Adrenal gland (tissue), 12 donors: ENCODE results near the gene HOXA5. TPM values are rescaled to one million over a fixed set of nuclear protein-coding genes. Genes with fewer than 3 reads are reported as not detected.

Source experiments
- DNase-seq, 7 donors: peaks; one replicate each; pipeline ENCODE4 v3.0.0-alpha.2; 2019 to 2020
- H3K27ac ChIP-seq, 5 donors: fragments of 200-600 bp; sonication (generic) in 4 of 5; 1 replicate in 3 of 5; 2 replicates in 2 of 5; pipeline versions ENCODE4 v1.5.1 to v1.8.0; 2016 to 2020; ENCODE audit warnings: mild to moderate bottlenecking in 1 of 5
- H3K27me3 ChIP-seq: fragments of 200-600 bp; 2 replicates; pipeline ENCODE4 v1.8.0; 2021
- H3K36me3 ChIP-seq, 2 donors: fragments of 200-600 bp; replicated peaks in 1 of 2; 1 replicate in 1 of 2; 2 replicates in 1 of 2; pipeline versions ENCODE4 v1.5.1 to v1.8.0; 2018 to 2022
- H3K4me1 ChIP-seq, 2 donors: fragments of 200-600 bp; replicated peaks in 1 of 2; 1 replicate in 1 of 2; 2 replicates in 1 of 2; pipeline versions ENCODE4 v1.5.1 to v1.8.0; 2018 to 2021
- H3K4me3 ChIP-seq, 4 donors: fragments of 200-600 bp; sonication (generic) in 3 of 4; one replicate each; pipeline ENCODE4 v1.5.1; 2016 to 2018
- H3K9me3 ChIP-seq, 3 donors: fragments of 200-600 bp; sonication (generic) in 1 of 3; replicated peaks in 1 of 3; 1 replicate in 2 of 3; 2 replicates in 1 of 3; pipeline versions ENCODE4 v1.5.1 to v1.8.0; 2016 to 2021
- POLR2A ChIP-seq, 2 donors: fragments of 450-650 bp; IDR thresholded peaks; one replicate each; pipeline ENCODE4 v1.6.1; 2017; ENCODE audit warnings: antibody characterized with exemption in 2 of 2, mild to moderate bottlenecking in 2 of 2, moderate library complexity in 1 of 2
- WGBS, 4 donors: extraction: QIAGEN DNeasy Blood & Tissue Kit in 2 of 4; methylation state at CpG; one replicate each; pipeline versions ENCODE4 v1.1.5 to v1.1.7; 2013 to 2017; 5-methylcytosine and 5-hydroxymethylcytosine counted together
- intact Hi-C, 2 donors: fragments of 100-400 bp; cut with DNase I; formaldehyde crosslinking; loops; one replicate each; pipeline versions ENCODE4 v1.14.1 to v1.15.0; 2022 to 2023
- polyA plus RNA-seq, 3 donors: library from polyadenylated mRNA; stranded (reverse); fragments of 200-250 nt in 2 of 3; fragments of 350-450 nt in 1 of 3; fragmentation: Illumina TruSeq in 1 of 3; extraction: RNeasy Lipid Tissue Mini Kit (QIAGEN cat#74804) in 1 of 3; gene quantifications; one replicate each; pipeline ENCODE4 v1.2.3, GENCODE V29; 2013 to 2014
- total RNA-seq, 9 donors: library from RNA; depleted of rRNA in 4 of 9; stranded (reverse); fragments of >200 nt in 4 of 9; fragments of 120-200 nt in 1 of 9; fragmentation: NEBNext Ultra II Directional in 1 of 9; extraction: Animal tissue kit (Norgen Biotek cat#: 25700) in 1 of 9; gene quantifications; one replicate each; pipeline versions ENCODE4 v1.1.0 to v1.2.4, GENCODE V29; 2013 to 2023
- TF ChIP-seq, protein P1 (sequence below), 6 experiments: fragments of 450-650 bp in 4 of 6; fragments of 200-600 bp in 2 of 6; sonication (generic) in 1 of 6; IDR thresholded peaks; 1 replicate in 5 of 6; 2 replicates in 1 of 6; pipeline versions ENCODE4 v1.5.1 to v1.8.0; 2016 to 2021; ENCODE audit warnings: antibody characterized with exemption in 6 of 6, mild to moderate bottlenecking in 2 of 6, moderate library complexity in 1 of 6
- donor health status: healthy with polysubstance abuse.
- donor health status: Bipolar disorder and iron deficiency.
- donor health status: DM: yes; HTN: yes; CAD: no.
- donor health status: DM: no; HTN: no; CAD: no.
- donor health status: DM: no; HTN: no; CAD: no.
- donor health status: DM: yes; HTN: yes; CAD: no.

HOXA5 gene
- total and polyA plus RNA-seq, 12 donors: 21.8 to 132 (median 57.0) TPM

DNA sequence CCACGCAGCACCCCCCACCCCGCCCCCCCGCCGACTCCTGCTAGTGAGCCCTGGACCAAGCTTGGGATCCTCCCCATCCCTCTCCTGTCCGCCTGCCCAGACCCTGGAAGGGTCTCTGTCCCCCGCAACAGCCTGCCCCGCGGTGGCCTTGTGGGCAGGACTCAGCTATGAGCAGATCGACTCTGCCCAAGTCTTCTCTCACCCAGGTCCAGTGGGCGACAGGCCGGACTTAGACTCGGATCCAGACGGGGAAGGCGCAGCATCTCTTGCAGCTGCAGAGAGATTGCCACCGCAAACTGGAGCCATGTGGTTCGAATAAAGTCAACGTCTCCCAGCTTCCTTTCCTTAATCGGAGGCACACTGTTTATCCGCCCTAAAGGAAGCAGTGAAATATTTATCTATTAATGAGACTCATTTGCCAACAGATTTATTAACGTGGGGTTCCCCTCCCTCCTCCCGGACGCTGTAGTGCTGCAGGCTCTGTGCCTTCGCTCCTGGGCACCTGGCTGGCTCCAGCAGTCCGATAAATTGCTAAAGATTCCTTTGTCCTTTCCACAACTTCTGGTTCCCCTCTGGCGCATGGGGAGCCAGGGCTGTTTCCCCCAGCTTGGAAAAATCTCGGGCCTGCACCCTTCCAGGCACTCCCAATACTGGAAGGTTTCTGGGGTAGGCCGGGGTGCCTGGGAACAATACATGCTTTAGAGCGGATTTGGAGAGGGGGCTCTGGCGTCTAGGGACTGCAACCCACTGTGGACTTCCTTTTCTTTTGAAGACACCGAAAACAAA is 13.6 kb upstream of the HOXA5 start:
- peak in 5 of 7 donors; percentile 16 to 56 (median 28) for DNase-seq
- intact Hi-C loops: no loop called here
- TF ChIP-seq POLR2A (IDR thresholded peaks at IDR 0.05): no peak
- TF ChIP-seq, protein P1, sequence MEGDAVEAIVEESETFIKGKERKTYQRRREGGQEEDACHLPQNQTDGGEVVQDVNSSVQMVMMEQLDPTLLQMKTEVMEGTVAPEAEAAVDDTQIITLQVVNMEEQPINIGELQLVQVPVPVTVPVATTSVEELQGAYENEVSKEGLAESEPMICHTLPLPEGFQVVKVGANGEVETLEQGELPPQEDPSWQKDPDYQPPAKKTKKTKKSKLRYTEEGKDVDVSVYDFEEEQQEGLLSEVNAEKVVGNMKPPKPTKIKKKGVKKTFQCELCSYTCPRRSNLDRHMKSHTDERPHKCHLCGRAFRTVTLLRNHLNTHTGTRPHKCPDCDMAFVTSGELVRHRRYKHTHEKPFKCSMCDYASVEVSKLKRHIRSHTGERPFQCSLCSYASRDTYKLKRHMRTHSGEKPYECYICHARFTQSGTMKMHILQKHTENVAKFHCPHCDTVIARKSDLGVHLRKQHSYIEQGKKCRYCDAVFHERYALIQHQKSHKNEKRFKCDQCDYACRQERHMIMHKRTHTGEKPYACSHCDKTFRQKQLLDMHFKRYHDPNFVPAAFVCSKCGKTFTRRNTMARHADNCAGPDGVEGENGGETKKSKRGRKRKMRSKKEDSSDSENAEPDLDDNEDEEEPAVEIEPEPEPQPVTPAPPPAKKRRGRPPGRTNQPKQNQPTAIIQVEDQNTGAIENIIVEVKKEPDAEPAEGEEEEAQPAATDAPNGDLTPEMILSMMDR (IDR thresholded peaks at IDR 0.05): no peak
- Histone ChIP-seq H3K27me3 (no peaks in the 10 kb centered on the region), H3K36me3 (no peaks in the 10 kb centered on the region), H3K27ac (peak overlapping the region in 3 of 5 donors; percentile 61 to 92 (median 91)), H3K9me3 (no peaks in the 10 kb centered on the region), H3K4me1 (peaks cover 12 to 25% of the 10 kb centered on the region in 2 donors), H3K4me3 (peak overlapping the region in 2 of 4 donors; percentile 33 to 57)
- 38 to 70% (median 49%) methylated on average over 16 to 30 of the region's 30 CpGs for WGBS, 4 donors

- Histone ChIP-seq H3K4me1 (peaks cover 12 to 27% of the 10 kb centered on the region in 2 donors), H3K9me3 (no peaks in the 10 kb centered on the region), H3K36me3 (no peaks in the 10 kb centered on the region), H3K27ac (peak within 1 kb of the TSS; percentile 28 to 92 (median 73)), H3K27me3 (no peaks in the 10 kb centered on the region), H3K4me3 (peak within 1 kb of the TSS in 2 of 4 donors; percentile 33 to 57)
- peak in 1 of 2 donors; percentile 35 for TF ChIP-seq POLR2A (IDR thresholded peaks at IDR 0.05)
- TF ChIP-seq, protein P1 (IDR thresholded peaks at IDR 0.05): no peak
- WGBS, 4 donors: 0 to 3% (median 1%) methylated on average over 22 to 33 of the region's 33 CpGs
- peak; percentile 83 to 92 (median 88) for DNase-seq
- intact Hi-C loops: no loop called here
These were observed 13.0 kb upstream of the HOXA5 start, which contains the start of gene HOXA7 for GRCh38 chr7:27156508-27156898. Gene HOXA7, minus strand, starts transcription at chr7:27156675. Its CDS starts 130 bp downstream, at chr7:27156545.

DNA sequence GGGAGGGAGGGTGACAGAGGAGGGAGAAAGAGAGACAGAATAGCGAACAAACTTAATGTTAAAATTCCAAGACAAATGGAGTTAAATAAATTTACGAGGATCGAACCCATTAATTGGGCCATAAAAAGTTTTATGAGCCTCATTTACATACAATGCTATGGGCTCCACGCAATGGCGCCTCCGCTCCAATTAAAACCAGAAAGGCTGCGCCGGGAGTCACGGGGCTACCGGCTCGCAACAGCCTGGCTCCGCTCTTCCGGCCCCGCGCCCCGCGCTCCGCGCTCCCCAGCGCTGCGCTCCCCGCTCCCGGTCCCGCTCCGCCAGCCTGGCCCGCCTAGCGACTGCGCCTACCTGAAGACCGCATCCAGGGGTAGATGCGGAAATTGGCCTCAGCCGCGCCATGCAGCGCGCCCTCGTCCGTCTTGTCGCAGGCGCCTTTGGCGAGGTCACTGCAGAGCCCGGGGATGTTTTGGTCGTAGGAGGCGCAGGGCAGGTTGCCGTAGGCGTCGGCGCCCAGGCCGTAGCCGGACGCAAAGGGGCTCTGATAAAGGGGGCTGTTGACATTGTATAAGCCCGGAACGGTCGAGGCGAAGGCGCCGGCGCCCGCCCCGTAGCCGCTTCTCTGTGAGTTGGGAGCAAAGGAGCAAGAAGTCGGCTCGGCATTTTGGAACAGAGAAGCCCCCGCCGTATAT is 12.5 kb upstream of the HOXA5 start:
- intact Hi-C loops: no loop called here
- TF ChIP-seq POLR2A (IDR thresholded peaks at IDR 0.05): peak in 1 of 2 donors; percentile 52
- TF ChIP-seq, protein P1 (IDR thresholded peaks at IDR 0.05): no peak
- H3K4me1 ChIP-seq: peaks cover 12 to 26% of the 10 kb centered on the region in 2 donors
- no peaks in the 10 kb centered on the region for H3K9me3 ChIP-seq
- DNase-seq: peak; percentile 54 to 67 (median 63)
- H3K27ac ChIP-seq: peak overlapping the region; percentile 28 to 92 (median 73)
- WGBS, 4 donors: 1 to 2% (median 1%) methylated on average over 9 to 63 of the region's 63 CpGs
- no peaks in the 10 kb centered on the region for H3K36me3 ChIP-seq
- no peaks in the 10 kb centered on the region for H3K27me3 ChIP-seq
- peak overlapping the region in 2 of 4 donors; percentile 33 to 57 for H3K4me3 ChIP-seq
